ENCODE measurements around the gene TAOK1.

DNA sequence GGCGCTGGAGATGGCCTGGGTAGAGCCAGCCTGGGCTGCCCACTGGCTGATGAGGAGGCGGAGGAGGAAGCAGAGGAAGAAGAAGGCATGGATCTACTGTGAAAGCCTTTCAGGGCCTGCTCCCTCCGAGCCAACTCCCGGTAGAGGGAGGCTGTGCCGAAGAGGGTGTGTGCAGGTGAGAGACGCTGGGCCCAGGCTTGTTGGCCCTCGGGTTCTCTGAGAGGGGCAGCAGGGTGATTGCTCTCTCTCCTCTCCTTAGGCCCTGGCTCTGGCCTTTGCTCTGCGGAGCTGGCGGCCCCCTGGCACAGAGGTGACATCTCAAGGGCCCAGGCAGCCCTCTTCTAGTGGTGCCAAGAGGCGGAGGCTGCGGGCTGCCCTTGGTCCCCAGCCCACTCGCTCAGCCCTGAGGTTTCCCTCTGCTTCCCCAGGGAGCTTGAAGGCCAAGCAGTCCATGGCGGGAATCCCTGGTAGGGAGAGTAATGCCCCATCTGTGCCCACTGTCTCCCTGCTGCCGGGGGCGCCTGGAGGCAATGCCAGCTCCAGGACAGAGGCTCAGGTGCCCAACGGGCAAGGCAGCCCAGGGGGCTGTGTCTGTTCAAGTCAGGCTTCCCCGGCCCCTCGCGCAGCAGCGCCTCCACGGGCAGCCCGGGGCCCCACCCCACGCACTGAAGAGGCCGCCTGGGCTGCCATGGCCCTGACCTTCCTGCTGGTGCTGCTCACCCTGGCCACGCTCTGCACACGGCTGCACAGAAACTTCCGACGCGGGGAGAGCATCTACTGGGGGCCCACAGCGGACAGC, 181.9 kb downstream of the TAOK1 start:
- TF ChIP-seq, protein P1, sequence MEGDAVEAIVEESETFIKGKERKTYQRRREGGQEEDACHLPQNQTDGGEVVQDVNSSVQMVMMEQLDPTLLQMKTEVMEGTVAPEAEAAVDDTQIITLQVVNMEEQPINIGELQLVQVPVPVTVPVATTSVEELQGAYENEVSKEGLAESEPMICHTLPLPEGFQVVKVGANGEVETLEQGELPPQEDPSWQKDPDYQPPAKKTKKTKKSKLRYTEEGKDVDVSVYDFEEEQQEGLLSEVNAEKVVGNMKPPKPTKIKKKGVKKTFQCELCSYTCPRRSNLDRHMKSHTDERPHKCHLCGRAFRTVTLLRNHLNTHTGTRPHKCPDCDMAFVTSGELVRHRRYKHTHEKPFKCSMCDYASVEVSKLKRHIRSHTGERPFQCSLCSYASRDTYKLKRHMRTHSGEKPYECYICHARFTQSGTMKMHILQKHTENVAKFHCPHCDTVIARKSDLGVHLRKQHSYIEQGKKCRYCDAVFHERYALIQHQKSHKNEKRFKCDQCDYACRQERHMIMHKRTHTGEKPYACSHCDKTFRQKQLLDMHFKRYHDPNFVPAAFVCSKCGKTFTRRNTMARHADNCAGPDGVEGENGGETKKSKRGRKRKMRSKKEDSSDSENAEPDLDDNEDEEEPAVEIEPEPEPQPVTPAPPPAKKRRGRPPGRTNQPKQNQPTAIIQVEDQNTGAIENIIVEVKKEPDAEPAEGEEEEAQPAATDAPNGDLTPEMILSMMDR (IDR thresholded peaks at IDR 0.05) = no peak
- TF ChIP-seq POLR2A (IDR thresholded peaks at IDR 0.05) = no peak
